HG02763 (cell line): Measurements from ENCODE around the gene PHF11.
"Not testable (repeated sequence)": the region's sequence is repeated elsewhere in the genome, so short reads cannot be mapped to it uniquely, and the experiment has no call there.

Source experiments
- ATAC-seq: cut with Tn5 transposase; IDR thresholded peaks from one replicate; pipeline ENCODE4 v1.9.1; 2021; ENCODE audit warnings: mild to moderate bottlenecking, moderate library complexity; ENCODE audit not compliant: unreplicated experiment

PHF11 gene

DNA sequence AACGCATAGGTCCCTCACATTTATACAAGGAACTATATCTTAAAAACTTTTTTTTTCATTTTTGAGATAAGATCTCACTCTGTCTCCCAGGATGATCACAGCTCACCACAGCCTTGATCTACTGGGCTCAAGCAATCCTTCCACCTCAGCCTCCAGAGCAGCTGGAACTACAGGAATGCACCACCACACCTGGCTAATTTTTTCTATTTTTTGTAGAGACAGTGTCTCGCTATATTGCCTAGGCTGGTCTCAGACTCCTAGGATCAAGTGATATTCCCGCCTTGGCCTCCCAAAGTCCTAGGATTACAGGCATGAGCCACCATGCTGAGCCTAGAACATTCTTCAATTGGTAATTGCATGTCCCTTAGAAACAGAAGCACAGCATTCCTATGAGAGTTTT lies 47.9 kb downstream of the PHF11 start:
- no peak for ATAC-seq

DNA sequence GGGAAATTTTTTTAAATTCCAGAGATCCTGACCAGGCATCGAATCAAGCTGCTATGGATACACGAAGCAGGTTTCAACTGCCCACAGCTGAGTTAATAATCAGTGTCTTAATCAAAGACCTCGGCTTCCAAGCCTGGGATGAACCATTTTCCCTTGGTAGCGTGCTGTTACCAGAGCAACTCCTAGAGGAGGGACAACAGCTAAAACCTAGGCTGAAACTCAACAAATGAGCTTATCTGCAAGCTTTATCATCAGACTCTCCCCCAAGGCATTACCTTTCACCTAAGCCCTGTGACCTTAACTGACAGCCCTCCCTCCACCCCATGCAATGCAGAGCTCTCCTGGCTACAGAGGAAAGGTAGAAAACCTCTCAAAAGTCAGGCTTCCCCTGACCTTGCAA lies 49.9 kb downstream of the PHF11 start:
- no peak for ATAC-seq

DNA sequence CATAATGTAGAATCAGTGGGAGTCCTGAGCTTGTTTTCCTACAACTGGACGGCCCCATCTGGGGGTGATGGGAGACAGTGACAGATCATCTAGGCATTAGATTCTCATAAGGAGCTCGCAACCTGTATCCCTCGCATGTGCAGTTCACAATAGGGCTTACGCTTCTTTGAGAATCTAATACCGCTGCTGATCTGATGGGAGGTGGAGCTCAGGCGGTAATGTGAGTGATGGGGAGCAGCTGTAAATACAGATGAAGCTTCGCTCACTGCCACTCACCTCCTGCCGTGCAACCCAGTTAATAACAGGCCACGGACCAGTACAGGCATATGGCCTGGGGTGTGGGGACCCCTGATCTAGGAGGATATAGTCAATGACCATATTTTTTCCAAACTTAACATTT lies 50.8 kb downstream of the PHF11 start:
- ATAC-seq: no peak

DNA sequence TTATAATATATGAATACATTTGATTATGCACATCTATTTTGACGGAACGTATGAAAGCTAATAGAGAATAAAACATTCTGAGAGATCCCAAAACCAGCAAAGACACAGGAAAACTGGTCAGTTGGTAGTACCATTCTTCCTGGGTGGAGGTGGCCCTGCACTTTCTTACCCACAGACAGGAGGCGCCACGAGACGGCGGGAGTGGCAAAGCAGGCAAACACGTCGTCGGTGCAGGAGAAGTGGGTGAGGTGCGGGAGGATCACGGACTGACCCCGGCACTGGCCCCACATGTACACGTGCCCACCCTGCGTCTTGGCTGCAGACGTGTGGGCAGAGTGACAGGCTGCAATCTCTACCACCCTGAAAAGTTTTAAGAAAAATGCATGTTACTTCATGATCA lies 53.5 kb downstream of the PHF11 start:
- no peak for ATAC-seq

DNA sequence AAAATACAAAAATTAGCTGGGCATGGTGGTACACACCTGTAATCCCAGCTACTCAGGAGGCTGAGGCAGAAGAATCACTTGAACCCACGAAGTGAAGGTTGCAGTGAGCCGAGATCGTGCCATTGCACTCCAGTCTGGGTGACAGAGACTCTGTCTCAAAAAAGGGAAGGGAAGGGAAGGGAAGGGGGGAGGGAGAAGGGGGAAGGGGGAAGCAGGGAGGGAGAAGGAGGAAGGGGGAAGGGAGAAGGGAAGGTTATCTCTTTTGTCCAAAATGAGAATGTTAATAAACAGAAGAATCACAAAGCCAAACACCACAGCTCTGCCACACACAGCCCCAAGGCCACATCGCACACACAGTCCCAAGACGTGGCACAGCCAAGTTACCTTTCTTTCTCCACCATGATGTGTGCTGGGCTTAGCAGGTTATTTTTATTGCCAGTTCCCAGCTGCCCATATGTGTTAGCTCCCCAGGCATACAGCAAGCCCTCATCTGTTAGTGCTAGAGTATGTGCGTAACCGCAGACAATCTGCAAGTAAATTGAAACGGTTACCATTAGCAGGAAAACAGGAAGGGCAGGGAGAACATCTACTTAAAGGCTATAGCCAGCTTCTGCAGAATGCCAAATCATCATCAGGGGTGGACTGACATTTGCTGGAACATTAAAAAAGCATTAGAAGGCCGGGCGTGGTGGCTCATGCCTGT lies 55.3 kb downstream of the PHF11 start:
- no peak for ATAC-seq

DNA sequence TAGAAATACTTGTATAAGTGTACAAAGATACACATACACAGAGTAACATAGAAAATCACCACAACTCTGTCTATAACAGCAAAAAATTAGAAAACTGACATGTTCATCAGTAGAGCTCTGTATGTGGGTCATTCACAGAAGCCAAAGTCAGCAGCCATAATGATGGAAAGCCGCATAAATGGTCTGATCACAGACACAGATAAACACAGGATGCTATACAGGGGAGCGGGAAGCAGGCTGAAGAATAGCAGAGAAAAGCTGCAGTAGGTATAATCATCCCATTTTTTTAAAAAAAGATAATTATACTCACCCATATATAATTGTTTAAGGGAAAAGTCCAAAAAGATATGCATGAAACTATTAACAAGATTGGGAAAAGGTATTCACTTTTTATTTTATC lies 58.1 kb downstream of the PHF11 start:
- ATAC-seq: no peak

DNA sequence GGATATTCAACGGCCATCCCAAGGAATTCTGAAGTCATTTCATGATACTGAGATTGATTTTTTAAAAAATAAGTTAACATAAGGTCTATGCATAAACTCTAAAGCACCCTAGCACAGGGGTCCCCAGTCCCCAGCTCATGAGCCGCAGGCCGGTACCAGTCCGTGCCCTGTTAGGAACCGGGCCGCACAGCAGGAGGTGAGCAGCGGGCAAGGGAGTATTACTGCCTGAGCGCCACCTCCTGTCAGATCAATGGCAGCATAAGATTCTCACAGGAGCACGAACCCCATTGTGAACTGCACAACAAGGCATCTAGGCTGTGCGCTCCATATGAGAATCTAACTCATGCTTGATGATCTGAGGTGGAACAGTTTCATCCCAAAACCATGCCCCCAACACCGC lies 58.6 kb downstream of the PHF11 start:
- no peak for ATAC-seq

DNA sequence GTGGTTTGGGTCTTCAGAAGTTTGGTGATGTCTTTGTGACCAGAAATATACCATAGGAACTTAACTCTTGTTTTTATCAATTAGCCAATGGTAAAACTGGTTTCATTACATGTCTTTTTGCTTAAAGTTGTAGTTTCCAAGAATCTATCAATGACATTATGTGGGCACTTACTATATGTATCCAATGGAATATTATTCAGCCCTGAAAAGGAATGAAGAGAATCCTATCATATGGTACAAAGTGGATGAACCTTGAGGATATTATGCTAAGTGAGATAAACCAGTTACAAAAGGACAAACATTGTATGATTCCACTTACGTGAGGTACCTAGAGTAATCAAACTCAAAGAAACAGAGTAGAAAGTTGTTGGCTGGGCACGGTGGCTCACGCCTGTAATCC lies 63.3 kb downstream of the PHF11 start:
- ATAC-seq: no peak

DNA sequence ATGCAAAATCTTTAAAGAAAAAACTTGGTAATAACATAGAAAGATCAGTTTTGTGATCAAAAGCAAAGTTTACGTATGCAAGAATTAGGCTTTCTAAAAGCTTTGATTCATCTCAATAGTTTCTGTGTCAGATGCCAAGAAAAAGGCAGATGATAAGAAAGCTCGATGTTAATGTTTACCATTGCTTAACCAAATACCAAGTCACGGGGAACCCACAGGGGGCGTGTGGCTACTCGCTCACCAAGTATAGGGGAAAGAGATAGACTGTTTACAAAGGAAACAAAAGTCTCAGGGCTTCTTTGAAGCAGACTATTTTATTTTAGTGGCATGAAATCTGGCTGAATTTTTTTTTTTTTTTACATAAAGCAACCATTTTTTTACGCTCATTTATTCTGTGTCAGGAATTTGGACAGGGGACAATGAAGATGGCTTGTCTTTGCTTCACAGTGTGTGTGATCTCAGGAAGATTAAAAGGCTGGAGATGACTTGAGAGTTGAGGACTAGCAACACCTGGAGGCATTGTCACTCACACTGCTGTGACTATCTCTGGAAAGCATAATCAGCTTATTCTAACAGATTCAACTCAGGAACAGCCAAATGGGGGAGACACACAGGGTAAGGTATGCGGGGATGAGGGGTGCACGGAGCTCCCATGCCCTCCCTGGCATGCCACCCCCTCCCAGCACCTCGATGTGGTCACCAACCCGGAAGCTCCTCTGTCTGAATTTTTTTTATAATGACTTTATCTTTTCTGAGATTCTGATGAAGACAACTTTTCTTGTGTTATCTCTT lies 64.7 kb downstream of the PHF11 start:
- no peak for ATAC-seq

DNA sequence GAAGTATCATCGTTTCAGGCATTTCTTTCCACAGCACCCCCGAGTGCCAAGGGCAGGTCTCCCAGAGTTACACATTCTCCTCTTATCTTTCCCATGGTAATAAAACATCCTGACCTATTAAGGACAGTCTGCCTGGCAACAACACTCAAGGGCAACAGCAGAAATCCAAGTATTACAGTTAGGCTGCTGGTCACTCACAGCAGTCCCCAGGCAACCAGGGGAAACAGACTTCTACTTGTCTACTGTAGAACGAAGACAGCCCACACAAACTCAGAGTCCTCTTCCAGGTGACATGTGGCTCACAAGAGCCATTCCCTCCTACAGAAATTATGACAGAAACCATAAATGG lies 65.3 kb downstream of the PHF11 start:
- no peak for ATAC-seq

DNA sequence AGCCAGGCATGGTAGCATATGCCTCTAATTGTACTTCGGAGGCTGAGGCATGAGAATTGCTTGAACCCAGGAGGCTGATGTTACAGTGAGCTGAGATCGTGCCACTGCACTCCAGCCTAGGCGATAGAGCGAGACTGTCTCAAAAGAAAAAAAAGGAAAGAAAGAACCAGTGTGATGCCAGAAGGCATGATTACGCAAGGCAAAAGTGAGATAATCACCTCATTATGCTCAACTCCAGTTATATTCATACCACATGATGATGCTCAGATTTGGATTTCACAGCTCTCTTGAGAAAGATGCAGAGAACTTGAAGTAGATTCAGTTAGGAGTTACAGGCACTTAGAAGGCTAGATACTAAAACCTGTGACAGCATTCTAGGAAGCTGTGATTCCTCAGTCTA lies 67.8 kb downstream of the PHF11 start:
- no peak for ATAC-seq

DNA sequence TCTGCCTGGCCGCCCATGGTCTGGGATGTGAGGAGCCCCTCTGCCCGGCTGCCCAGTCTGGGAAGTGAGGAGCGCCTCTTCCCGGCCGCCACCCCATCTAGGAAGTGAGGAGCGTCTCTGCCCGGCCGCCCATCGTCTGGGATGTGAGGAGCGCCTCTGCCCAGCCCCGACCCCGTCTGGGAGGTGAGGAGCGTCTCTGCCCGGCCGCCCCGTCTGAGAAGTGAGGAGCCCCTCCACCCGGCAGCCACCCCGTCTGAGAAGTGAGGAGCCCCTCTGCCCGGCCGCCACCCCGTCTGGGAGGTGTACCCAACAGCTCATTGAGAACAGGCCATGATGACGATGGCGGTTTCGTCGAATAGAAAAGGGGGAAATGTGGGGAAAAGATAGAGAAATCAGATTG lies 69.7 kb downstream of the PHF11 start:
- not testable (repeated sequence) for ATAC-seq

DNA sequence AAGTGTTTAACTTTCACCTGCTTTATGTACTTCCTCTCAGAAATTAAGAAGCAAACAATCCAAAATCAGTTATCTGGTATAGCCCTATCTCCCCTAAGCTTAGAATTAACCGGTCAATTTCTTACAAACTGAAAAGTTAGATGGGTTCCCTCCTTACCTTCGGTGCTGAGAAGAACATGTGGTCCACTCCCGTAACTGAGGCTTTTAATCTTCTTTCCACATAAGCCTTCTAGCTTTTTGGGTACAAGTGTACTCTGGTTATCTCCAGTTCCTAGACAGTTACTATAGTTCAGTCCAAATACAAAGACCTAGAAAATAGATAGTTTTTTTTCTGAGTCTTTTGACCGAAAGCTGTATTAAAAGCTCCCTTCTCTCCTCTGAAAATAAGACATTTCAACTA lies 70.7 kb downstream of the PHF11 start:
- no peak for ATAC-seq

DNA sequence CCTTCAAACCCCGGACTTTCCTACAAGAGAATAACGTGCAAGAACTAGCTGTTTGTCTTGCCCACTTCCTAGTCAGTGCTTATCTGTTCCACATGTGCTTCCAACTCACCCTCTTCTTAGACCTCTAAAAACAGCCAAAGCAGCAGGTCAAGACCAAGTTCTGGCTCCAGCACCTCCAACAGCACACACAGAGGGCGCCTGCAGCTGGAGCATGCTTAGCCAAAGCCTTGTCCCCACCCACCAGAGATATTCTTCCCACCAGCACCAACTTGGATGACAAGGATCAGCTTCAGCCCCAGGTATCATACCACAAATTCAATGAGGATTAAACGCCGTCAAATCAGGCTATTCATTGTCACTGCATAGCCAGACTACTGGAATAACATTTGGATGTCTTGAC lies 71.7 kb downstream of the PHF11 start:
- no peak for ATAC-seq

DNA sequence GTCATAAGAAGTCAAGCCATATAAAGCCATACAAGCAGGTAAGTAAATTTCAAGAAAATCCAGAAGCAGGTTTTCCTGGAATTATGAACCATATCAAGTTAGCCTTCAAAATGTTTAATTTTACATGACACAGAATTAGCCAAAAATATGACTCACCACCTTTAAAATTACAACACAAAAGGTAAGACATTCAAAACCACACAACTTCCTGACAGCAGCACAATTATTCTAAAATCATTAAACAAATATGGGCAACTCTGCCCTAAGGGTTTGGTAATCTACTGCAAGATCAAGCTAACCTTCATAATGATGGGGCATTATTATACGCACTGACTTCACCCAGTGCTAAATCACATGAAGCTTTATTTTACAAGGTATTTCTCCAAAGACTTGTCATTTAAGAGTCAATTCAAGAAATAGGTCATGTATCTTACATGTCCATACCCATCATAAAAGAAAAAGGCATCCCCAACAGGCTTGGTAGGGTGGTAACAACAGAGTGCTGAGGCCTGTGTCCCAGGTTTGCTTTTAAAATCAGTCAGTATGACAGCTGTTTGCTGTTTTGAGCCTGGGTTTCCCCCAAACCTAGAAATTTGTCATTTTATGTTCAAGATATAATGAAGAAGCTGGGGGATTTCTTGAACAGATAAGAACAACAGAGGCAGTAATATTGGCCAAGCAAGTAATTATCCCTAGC lies 74.4 kb downstream of the PHF11 start:
- ATAC-seq: no peak

DNA sequence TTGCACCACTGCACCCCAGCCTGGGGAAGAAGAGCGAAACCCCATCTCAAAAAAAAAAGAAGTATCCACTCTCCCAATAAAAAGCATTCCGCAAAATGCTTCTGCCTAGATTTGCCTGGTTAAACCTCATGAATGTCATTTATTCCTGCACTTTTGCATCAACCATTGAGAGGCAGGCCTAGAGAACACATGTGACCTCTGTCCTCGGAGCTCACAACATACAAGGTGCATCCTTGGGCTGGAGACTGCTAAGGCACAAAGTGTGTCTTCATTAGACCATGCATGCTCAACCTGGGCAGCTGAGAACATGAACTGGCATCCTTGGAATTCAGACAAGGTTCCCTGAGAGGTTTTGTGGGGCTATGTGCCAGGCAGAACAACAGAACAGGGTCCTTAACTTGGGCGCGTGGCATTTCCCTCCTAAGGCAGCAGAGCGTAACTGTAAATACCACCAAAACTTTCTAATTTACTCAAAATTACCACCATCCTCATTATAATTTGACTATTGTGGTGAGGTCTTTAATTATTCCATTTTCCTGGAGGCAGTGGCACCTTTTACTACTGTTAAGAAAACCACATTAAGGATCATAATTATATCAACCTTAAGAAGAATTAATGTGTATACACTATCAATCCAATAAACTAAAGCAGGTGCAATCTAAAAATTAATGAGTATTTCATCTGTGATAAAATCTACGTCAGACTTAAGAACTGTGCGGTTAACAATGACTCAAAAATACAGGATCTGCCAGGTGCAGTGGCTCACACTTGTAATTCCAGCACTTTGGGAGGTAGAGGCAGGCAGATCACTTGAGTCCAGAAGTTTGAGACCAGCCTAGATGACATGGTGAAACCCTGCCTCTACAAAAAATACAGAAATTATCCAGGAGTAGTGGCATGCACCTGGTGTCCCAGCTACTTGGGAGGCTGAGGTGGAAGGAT lies 75.8 kb downstream of the PHF11 start:
- ATAC-seq: no peak
